Cardiac muscle cell (in vitro differentiated cells and primary cell): ENCODE measurements around the gene SKP2. TPM values are rescaled to one million over a fixed set of nuclear protein-coding genes. Genes with fewer than 3 reads are reported as not detected.

Experiments used
- DNase-seq, 2 donors: peaks; one replicate each; pipeline versions ENCODE4 v3.0.0 to v3.0.0-alpha.2; 2010 to 2017; ENCODE audit warnings: low read depth in 1 of 2, low spot score in 1 of 2
- H3K27ac ChIP-seq: fragments of 200-600 bp; sonication (generic); 2 replicates; pipeline ENCODE4 v1.5.1; 2016
- H3K27me3 ChIP-seq: fragments of 200-600 bp; sonication (generic); 2 replicates; pipeline ENCODE4 v1.6.0; 2016; ENCODE audit warnings: control low read depth
- H3K36me3 ChIP-seq: fragments of 200-600 bp; sonication (generic); 2 replicates; pipeline ENCODE4 v1.5.1; 2016; ENCODE audit warnings: control low read depth
- H3K4me1 ChIP-seq: fragments of 200-600 bp; sonication (generic); 2 replicates; pipeline ENCODE4 v1.8.1; 2017; ENCODE audit warnings: low read depth, mild to moderate bottlenecking, mixed run types
- H3K4me3 ChIP-seq: fragments of 200-600 bp; sonication (generic); 2 replicates; pipeline ENCODE4 v1.5.1; 2016; ENCODE audit warnings: mild to moderate bottlenecking
- H3K9me3 ChIP-seq: fragments of 200-600 bp; sonication (generic); 2 replicates; pipeline ENCODE4 v1.5.1; 2017; ENCODE audit warnings: low read depth, mild to moderate bottlenecking, control low read depth
- polyA plus RNA-seq: library from polyadenylated mRNA; unstranded; fragments of >200 nt; fragmentation: Nextera tagmentation; extraction: Ambion mirVana; gene quantifications from 2 replicates; pipeline ENCODE4 v1.2.1, GENCODE V29; 2016
- total RNA-seq: library from RNA; depleted of rRNA; stranded (reverse); fragments of >200 nt; gene quantifications from 2 replicates; pipeline ENCODE4 v1.2.3, GENCODE V29; 2016
- TF ChIP-seq, protein P1 (sequence below): IDR thresholded peaks from 2 replicates; pipeline ENCODE4 v1.5.1; 2012; ENCODE audit warnings: low read depth, mild to moderate bottlenecking, low read length

SKP2 gene
- total and polyA plus RNA-seq, 2 experiments from 2014 or later, result 30.3 to 36.1 TPM

DNA sequence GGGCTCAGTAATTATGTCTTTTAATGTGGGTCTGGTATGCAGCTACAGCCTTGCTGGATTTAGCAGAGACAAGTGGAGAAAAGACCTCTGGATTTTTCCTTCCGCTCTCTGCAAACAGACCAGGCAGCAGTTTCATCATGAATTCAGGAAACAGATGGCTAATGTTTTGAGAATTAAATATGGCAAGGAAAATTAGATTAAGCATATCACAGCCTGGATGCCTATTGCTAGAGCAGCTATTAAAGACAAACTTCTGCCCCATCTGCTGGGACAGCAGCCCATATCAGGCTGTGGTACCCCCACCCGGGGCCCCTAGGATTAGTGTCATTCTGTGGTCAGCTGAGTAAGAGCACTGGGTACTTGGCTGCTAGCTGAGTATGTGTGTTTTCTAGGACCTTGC, 6.2 kb downstream of the SKP2 start:
- peak in 1 of 2 donors; percentile 7 for DNase-seq
- Histone ChIP-seq H3K27me3 (no peaks in the 10 kb centered on the region), H3K36me3 (peaks cover 45% of the 10 kb centered on the region), H3K4me3 (no peak overlapping the region), H3K27ac (peak overlapping the region; percentile 81), H3K9me3 (no peaks in the 10 kb centered on the region), H3K4me1 (peaks cover 37% of the 10 kb centered on the region)
- TF ChIP-seq, protein P1, sequence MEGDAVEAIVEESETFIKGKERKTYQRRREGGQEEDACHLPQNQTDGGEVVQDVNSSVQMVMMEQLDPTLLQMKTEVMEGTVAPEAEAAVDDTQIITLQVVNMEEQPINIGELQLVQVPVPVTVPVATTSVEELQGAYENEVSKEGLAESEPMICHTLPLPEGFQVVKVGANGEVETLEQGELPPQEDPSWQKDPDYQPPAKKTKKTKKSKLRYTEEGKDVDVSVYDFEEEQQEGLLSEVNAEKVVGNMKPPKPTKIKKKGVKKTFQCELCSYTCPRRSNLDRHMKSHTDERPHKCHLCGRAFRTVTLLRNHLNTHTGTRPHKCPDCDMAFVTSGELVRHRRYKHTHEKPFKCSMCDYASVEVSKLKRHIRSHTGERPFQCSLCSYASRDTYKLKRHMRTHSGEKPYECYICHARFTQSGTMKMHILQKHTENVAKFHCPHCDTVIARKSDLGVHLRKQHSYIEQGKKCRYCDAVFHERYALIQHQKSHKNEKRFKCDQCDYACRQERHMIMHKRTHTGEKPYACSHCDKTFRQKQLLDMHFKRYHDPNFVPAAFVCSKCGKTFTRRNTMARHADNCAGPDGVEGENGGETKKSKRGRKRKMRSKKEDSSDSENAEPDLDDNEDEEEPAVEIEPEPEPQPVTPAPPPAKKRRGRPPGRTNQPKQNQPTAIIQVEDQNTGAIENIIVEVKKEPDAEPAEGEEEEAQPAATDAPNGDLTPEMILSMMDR, result no peak

DNA sequence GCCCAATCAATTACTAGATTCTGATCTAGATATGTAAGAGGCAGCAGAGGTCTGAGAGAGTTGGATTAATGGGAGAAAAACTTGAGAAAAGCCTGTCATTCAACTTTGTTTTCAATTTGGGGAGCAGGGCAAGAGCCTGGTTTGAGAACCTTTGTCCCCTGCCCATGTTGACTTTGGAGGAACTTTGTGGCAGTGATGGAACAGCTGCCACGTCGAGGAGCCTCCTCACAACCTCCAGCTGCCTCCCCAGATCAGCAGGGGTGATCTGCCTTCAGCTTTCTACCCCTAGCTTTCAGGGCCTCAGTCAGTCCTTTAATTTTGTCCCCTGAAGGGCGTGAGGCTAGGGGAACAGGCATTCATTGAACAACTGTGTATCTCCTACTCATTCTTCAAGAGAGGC, 8.7 kb downstream of the SKP2 start:
- peaks cover 56% of the 10 kb centered on the region for H3K36me3 ChIP-seq
- TF ChIP-seq, protein P1, result no peak
- H3K4me3 ChIP-seq, result no peak overlapping the region
- H3K27ac ChIP-seq, result no peak overlapping the region
- H3K27me3 ChIP-seq, result no peaks in the 10 kb centered on the region
- DNase-seq, result no peak
- H3K9me3 ChIP-seq, result no peaks in the 10 kb centered on the region
- peaks cover 26% of the 10 kb centered on the region for H3K4me1 ChIP-seq

DNA sequence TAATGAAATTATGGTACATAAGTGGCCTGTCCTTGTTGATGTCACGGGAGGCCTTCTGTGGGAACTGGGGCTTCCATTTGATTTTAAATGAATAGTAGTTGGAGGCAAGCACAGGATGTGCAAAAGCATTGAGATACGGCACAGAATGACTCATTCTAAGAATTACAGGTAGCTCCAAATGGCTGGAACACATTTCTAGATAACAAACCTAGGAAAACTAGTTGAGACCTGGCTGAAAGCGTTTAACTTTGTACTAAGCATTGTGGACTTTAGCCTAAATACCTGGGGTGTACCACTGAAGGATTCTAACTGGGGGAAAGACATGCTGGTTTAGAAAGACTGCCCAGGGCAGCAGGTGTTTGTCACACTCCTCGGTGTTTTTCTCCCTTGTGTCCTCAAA, 9.4 kb downstream of the SKP2 start:
- no peak for DNase-seq
- H3K27ac ChIP-seq, result no peak overlapping the region
- H3K4me1 ChIP-seq, result peaks cover 23% of the 10 kb centered on the region
- no peaks in the 10 kb centered on the region for H3K9me3 ChIP-seq
- peaks cover 57% of the 10 kb centered on the region for H3K36me3 ChIP-seq
- H3K27me3 ChIP-seq, result no peaks in the 10 kb centered on the region
- TF ChIP-seq, protein P1, result no peak
- H3K4me3 ChIP-seq, result no peak overlapping the region

DNA sequence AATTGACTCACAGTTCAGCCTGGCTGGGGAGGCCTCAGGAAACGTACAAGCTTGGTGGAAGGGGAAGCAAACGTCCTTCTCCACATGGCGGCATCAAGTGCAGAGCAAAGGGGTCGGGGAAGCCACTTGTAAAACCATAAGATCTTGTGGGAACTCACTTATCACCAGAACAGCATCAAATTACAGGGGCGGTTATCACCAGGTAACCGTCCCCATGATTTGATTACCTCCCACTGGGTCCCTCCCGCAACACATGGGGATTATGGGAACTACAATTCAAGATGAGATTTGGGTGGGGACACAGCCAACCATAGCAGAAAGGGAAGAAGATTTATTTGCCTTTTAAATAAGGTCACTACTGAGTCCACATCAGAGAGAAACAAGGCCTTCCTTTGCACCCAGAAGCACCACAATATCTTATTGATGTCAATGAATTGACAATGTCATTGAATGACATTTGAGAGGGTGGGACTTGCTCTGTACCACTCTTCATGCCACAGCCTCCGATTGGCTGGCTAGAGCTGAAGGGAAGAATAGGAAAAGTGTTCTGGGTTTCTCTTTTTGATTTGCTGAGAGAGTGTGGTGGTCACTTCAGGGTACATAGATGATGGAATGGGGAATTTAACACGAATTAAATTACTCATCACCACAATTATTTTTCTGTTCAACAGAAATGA, 11.0 kb downstream of the SKP2 start:
- Histone ChIP-seq H3K27ac (no peak overlapping the region), H3K4me1 (peaks cover 9% of the 10 kb centered on the region), H3K27me3 (no peaks in the 10 kb centered on the region), H3K36me3 (peaks cover 51% of the 10 kb centered on the region), H3K9me3 (no peaks in the 10 kb centered on the region), H3K4me3 (no peak overlapping the region)
- TF ChIP-seq, protein P1, result no peak
- DNase-seq, result no peak

DNA sequence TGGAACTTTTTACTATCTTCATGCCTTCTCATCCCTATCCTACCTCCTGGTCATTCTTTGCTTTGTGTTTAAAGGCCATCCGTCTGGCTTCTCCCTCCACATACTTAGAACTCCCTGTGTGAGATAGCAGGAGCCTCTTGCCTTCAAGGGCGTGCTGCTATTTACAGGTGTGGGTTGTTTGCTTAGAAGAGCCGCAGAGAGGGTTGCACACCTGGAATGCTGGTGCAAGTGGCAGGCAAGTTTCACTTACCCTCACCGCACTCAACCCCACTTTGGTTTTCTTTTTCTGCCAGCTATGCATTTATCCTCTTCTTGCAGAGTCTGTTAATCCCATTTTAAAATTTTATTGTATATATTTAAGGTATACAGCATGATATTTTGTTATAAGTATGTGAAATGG, 12.6 kb downstream of the SKP2 start:
- TF ChIP-seq, protein P1, result no peak
- no peaks in the 10 kb centered on the region for H3K9me3 ChIP-seq

More for the DNA sequence above, 12.6 kb downstream of the SKP2 start:
- Histone ChIP-seq H3K36me3 (peaks cover 64% of the 10 kb centered on the region), H3K27ac (no peak overlapping the region), H3K27me3 (no peaks in the 10 kb centered on the region), H3K4me3 (no peak overlapping the region), H3K4me1 (no peaks in the 10 kb centered on the region)
- no peak for DNase-seq
